ENCODE measurements around the gene COMMD8.
"Not testable (repeated sequence)": the region's sequence is repeated elsewhere in the genome, so short reads cannot be mapped to it uniquely, and the experiment has no call there.

Gene COMMD8

GRCh38 chr4:47463235-47463956 is at the start of gene COMMD8:
TSS of gene COMMD8 (minus strand) at chr4:47463702. CDS start at chr4:47463651, 51 bp downstream.
- peak; percentile 88 to 93 for DNase-seq

GRCh38 chr4:47510506-47511143 is 47.1 kb upstream of the COMMD8 start:
- DNase-seq, result peak in 1 of 2 donors; percentile 54

- DNase-seq, result no peak
Measured at GRCh38 chr4:47505666-47506065, 42.2 kb upstream of the COMMD8 start.

GRCh38 chr4:47505147-47505546 is 41.6 kb upstream of the COMMD8 start:
- DNase-seq, result no peak

GRCh38 chr4:47500776-47501175 is 37.3 kb upstream of the COMMD8 start:
- no peak for DNase-seq

GRCh38 chr4:47499700-47500099 is 36.2 kb upstream of the COMMD8 start:
- DNase-seq, result peak in 1 of 2 donors; percentile 15

- DNase-seq, result no peak
Measured at GRCh38 chr4:47498899-47499298, 35.4 kb upstream of the COMMD8 start.

GRCh38 chr4:47494124-47494430 is 30.6 kb upstream of the COMMD8 start:
- no peak for DNase-seq

GRCh38 chr4:47493238-47494123 is 30.0 kb upstream of the COMMD8 start:
- no peak for DNase-seq

- peak in 1 of 2 donors; percentile 27 for DNase-seq
Measured at GRCh38 chr4:47490550-47490949, 27.0 kb upstream of the COMMD8 start.

GRCh38 chr4:47488706-47489105 is 25.2 kb upstream of the COMMD8 start:
- no peak for DNase-seq

GRCh38 chr4:47486727-47487126 is 23.2 kb upstream of the COMMD8 start:
- DNase-seq, result not testable (repeated sequence)

- no peak for DNase-seq
Measured at GRCh38 chr4:47486231-47486673, 22.8 kb upstream of the COMMD8 start.

GRCh38 chr4:47485768-47486167 is 22.3 kb upstream of the COMMD8 start:
- DNase-seq, result no peak

- peak; percentile 74 to 87 for DNase-seq
Measured at GRCh38 chr4:47485047-47485692, 21.7 kb upstream of the COMMD8 start, which contains the start of gene ATP10D. TSS of gene ATP10D (plus strand) at chr4:47485275. CDS start at chr4:47512541, 27,266 bp downstream.

- no peak for DNase-seq
Measured at GRCh38 chr4:47484168-47484567, 20.7 kb upstream of the COMMD8 start.

- DNase-seq, result no peak
Measured at GRCh38 chr4:47483745-47484144, 20.2 kb upstream of the COMMD8 start.

GRCh38 chr4:47482326-47482725 is 18.8 kb upstream of the COMMD8 start:
- no peak for DNase-seq

- no peak for DNase-seq
Measured at GRCh38 chr4:47478804-47479203, 15.3 kb upstream of the COMMD8 start.

GRCh38 chr4:47475411-47475810 is 11.9 kb upstream of the COMMD8 start:
- DNase-seq, result no peak

GRCh38 chr4:47474799-47475198 is 11.3 kb upstream of the COMMD8 start:
- no peak for DNase-seq

- DNase-seq, result no peak
Measured at GRCh38 chr4:47473141-47473750, 9.7 kb upstream of the COMMD8 start.
